Cardiac muscle cell (in vitro differentiated cells and primary cell): ENCODE measurements around the gene CAPN2. TPM values are rescaled to one million over a fixed set of nuclear protein-coding genes. Genes with fewer than 3 reads are reported as not detected.
A peak's percentile ranks its signal among the peaks of the same experiment; 100 is the strongest.

Experiments
- DNase-seq, 2 donors: peaks; one replicate each; pipeline versions ENCODE4 v3.0.0 to v3.0.0-alpha.2; 2010 to 2017; ENCODE audit warnings: low read depth in 1 of 2, low spot score in 1 of 2
- H3K27ac ChIP-seq: fragments of 200-600 bp; sonication (generic); 2 replicates; pipeline ENCODE4 v1.5.1; 2016
- H3K27me3 ChIP-seq: fragments of 200-600 bp; sonication (generic); 2 replicates; pipeline ENCODE4 v1.6.0; 2016; ENCODE audit warnings: control low read depth
- H3K36me3 ChIP-seq: fragments of 200-600 bp; sonication (generic); 2 replicates; pipeline ENCODE4 v1.5.1; 2016; ENCODE audit warnings: control low read depth
- H3K4me1 ChIP-seq: fragments of 200-600 bp; sonication (generic); 2 replicates; pipeline ENCODE4 v1.8.1; 2017; ENCODE audit warnings: low read depth, mild to moderate bottlenecking, mixed run types
- H3K4me3 ChIP-seq: fragments of 200-600 bp; sonication (generic); 2 replicates; pipeline ENCODE4 v1.5.1; 2016; ENCODE audit warnings: mild to moderate bottlenecking
- H3K9me3 ChIP-seq: fragments of 200-600 bp; sonication (generic); 2 replicates; pipeline ENCODE4 v1.5.1; 2017; ENCODE audit warnings: low read depth, mild to moderate bottlenecking, control low read depth
- CTCF ChIP-seq: IDR thresholded peaks from 2 replicates; pipeline ENCODE4 v1.5.1; 2012; ENCODE audit warnings: low read depth, mild to moderate bottlenecking, low read length
- polyA plus RNA-seq: library from polyadenylated mRNA; unstranded; fragments of >200 nt; fragmentation: Nextera tagmentation; extraction: Ambion mirVana; gene quantifications from 2 replicates; pipeline ENCODE4 v1.2.1, GENCODE V29; 2016
- total RNA-seq: library from RNA; depleted of rRNA; stranded (reverse); fragments of >200 nt; gene quantifications from 2 replicates; pipeline ENCODE4 v1.2.3, GENCODE V29; 2016

CAPN2 gene
- total RNA-seq (70.6 and 110 TPM in 2 replicates), polyA plus RNA-seq (65.5 and 98.5 TPM in 2 replicates)

- no peaks in the 10 kb centered on the region for H3K36me3 ChIP-seq
- H3K4me1 ChIP-seq = peaks cover 15% of the 10 kb centered on the region
- peak within 1 kb of the TSS; percentile 78 for H3K4me3 ChIP-seq
- peak; percentile 90 to 93 for DNase-seq
- TF ChIP-seq CTCF = peak; percentile 58
- H3K27me3 ChIP-seq = no peaks in the 10 kb centered on the region
- H3K9me3 ChIP-seq = no peaks in the 10 kb centered on the region
- peak within 1 kb of the TSS; percentile 81 for H3K27ac ChIP-seq
Measured at GRCh38 chr1:223712194-223712849, at the start of gene CAPN2. TSS of gene CAPN2 (plus strand) at chr1:223712539. CDS start at chr1:223712641, 102 bp downstream.

- Histone ChIP-seq H3K9me3 (no peaks in the 10 kb centered on the region), H3K4me1 (no peaks in the 10 kb centered on the region), H3K36me3 (no peaks in the 10 kb centered on the region), H3K4me3 (no peak overlapping the region), H3K27me3 (no peaks in the 10 kb centered on the region), H3K27ac (no peak overlapping the region)
- no peak for DNase-seq
- no peak for TF ChIP-seq CTCF
Measured at GRCh38 chr1:223662943-223663342, 49.4 kb upstream of the CAPN2 start.

GRCh38 chr1:223664106-223664505 lies 48.2 kb upstream of the CAPN2 start:
- H3K9me3 ChIP-seq = no peaks in the 10 kb centered on the region
- no peaks in the 10 kb centered on the region for H3K4me1 ChIP-seq
- DNase-seq = no peak
- no peak overlapping the region for H3K4me3 ChIP-seq
- H3K36me3 ChIP-seq = no peaks in the 10 kb centered on the region
- H3K27me3 ChIP-seq = no peaks in the 10 kb centered on the region
- no peak overlapping the region for H3K27ac ChIP-seq
- TF ChIP-seq CTCF = no peak

- H3K36me3 ChIP-seq = no peaks in the 10 kb centered on the region
- TF ChIP-seq CTCF = no peak
- DNase-seq = no peak
Measured at GRCh38 chr1:223665592-223666312, 46.6 kb upstream of the CAPN2 start, which contains the start of gene CAPN8. TSS of gene CAPN8 (minus strand) at chr1:223665701. CDS start at chr1:223665646, 55 bp downstream.

GRCh38 chr1:223667484-223668182 lies 44.7 kb upstream of the CAPN2 start:
- TF ChIP-seq CTCF = no peak
- no peaks in the 10 kb centered on the region for H3K27me3 ChIP-seq

More at GRCh38 chr1:223665592-223666312, 46.6 kb upstream of the CAPN2 start, which contains the start of gene CAPN8:
- no peaks in the 10 kb centered on the region for H3K9me3 ChIP-seq
- H3K27ac ChIP-seq = no peak within 1 kb of the TSS
- no peaks in the 10 kb centered on the region for H3K27me3 ChIP-seq
- H3K4me1 ChIP-seq = no peaks in the 10 kb centered on the region
- no peak within 1 kb of the TSS for H3K4me3 ChIP-seq

More at GRCh38 chr1:223667484-223668182, 44.7 kb upstream of the CAPN2 start:
- Histone ChIP-seq H3K4me1 (no peaks in the 10 kb centered on the region), H3K36me3 (no peaks in the 10 kb centered on the region), H3K27ac (no peak overlapping the region), H3K4me3 (no peak overlapping the region), H3K9me3 (no peaks in the 10 kb centered on the region)
- DNase-seq = no peak
